KBM-7 (cell line): ENCODE data around the gene ISLR2.
"Not testable (repeated sequence)": the region's sequence is repeated elsewhere in the genome, so short reads cannot be mapped to it uniquely, and the experiment has no call there.

ENCODE experiments used
- DNase-seq: peaks from one replicate; pipeline ENCODE4 v3.0.0-alpha.2; 2015
- in situ Hi-C: fragments of 300-500 bp; cut with MboI; formaldehyde crosslinking; loops from 2 replicates; pipeline ENCODE4 v1.14.3; 2020; ENCODE audit warnings: low sequenced_read_pairs, low pct_unique_long_range_greater_than_20kb, mixed read lengths

The ISLR2 gene

GRCh38 chr15:74141591-74141990 is 11.2 kb downstream of the ISLR2 start:
- in situ Hi-C loops = loop anchor here (25.0 kb wide), 2 partner anchors 171 to 1454 kb away; partner anchors contain the start of genes BBS4 and HIGD2B
- no peak for DNase-seq

DNA sequence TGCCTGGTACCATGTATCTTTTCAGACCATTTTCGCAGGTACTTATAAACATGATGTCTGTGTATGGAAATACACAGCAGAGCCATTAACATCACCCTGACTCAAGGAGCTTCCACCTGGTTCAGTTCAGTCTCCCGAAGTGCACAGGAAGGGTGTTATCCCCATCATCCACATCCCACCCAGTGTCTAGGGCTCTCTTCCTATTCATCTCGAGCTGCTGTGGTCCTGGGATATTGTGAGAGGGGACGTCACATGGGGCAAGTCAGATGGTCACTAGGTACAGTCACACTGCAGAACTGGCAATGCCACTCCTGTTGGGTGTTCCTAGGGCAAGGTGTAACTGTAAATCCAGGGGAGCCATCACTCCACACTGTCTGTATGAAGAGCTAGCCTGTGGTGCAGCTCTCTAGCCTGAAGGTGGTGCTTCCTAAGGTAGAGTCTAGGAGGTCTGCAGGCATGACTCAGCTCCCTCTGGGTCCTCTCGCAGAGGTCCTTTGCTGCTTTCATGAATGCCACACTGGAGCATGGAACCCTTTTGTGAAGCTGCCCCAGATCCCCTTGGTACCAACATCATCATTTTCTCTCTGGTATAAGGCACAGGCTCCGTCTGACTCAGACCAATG is 13.9 kb downstream of the ISLR2 start:
- no peak for DNase-seq
- in situ Hi-C loops = loop anchor here (25.0 kb wide), 2 partner anchors 168 to 1457 kb away; partner anchors contain the start of genes BBS4 and HIGD2B

DNA sequence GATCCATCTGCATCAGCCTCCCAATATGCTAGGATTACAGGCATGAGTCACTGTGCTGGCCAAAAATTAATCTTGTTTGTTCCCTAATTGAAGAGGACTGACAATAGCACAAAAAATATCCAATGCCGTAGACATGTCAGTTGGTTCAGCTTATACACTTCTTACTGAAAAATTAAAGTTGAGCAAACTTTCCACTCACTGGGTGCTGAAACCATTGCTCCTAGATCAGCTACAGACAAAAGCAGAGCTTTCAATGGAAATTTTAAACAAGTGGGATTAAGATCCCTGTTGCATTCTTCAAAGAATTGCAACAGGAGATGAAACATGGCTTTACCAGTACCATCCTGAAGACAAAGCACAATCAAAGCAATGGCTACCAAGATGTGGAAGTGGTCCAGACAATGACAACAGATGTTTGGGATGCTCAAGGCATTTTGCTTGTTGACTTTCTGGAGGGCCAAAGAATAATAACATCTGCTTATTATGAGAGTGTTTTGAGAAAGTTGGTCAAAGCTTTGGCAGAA is 16.0 kb downstream of the ISLR2 start:
- DNase-seq = no peak
- in situ Hi-C loops = loop anchor here (25.0 kb wide), 2 partner anchors 166 to 1459 kb away; partner anchors contain the start of genes BBS4 and HIGD2B

DNA sequence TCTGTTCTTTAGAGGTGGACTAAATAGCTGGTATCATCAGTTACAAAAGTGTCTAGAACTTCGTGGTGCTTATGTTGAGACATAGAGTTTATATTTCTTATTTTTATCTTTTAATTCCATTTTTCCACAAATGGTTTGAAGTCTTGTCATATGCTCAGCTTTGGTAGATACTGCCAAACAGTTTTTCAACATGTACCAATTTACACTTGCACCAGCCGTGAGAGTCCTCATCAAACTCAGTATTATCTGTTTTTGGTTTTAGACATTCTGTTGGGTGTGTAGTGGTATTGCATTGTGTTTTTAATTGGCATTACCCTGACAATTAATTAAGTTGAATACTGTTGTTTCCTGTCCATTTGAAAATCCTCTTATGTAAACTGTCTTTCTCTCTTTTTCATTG is 16.7 kb downstream of the ISLR2 start:
- in situ Hi-C loops = loop anchor here (25.0 kb wide), 2 partner anchors 165 to 1460 kb away; partner anchors contain the start of genes BBS4 and HIGD2B

GRCh38 chr15:74155766-74156417 is 25.5 kb downstream of the ISLR2 start:
- no peak for DNase-seq
- in situ Hi-C loops = no loop called here

More for the DNA sequence above, 16.7 kb downstream of the ISLR2 start:
- no peak for DNase-seq

- in situ Hi-C loops = no loop called here
- DNase-seq = no peak
Observed at GRCh38 chr15:74156678-74157411, 26.5 kb downstream of the ISLR2 start.

DNA sequence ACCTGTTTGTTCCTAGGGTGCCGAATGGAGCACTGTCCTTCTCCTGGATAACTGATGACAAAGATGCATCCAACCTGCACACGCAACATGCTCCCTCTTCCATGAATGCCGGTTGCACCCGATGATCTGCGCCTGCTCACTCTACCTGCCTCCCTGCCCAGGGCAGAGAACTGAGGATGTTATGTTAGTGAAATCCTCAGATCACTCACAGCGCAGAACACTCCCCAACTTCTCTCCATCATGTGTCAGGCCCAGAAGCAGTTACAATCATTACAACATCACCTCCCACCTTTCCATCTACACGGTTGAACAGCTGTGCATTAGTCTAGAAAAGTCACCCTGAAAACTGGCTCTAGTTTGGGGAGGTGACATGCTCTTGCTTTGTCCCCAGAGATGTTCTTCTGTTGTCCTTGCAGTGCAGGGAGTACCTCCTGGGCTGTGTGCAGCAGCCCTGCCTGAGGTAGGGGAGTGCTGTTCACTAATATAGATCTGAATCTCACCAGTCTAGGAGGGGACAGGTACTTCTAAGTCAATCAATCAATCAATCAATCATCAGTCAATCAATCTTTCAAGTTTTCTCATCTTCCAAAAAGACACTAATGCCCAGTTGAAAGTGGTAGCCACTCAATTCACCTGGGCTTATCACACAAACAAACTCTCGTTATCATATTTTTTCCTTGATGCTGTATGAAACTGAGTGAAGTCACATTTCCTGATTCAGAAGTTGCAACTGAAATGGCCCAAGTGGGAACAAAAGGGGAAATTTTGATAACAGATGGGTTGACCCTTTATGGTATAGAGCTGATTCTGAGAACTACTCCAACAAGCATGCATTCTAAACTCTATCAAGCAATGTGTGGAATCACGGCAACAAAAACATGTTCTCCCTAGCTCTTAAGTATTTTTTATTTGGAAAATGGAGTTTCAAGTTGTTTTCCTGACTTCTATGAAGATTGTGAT is 27.8 kb downstream of the ISLR2 start:
- in situ Hi-C loops = no loop called here
- DNase-seq = no peak

DNA sequence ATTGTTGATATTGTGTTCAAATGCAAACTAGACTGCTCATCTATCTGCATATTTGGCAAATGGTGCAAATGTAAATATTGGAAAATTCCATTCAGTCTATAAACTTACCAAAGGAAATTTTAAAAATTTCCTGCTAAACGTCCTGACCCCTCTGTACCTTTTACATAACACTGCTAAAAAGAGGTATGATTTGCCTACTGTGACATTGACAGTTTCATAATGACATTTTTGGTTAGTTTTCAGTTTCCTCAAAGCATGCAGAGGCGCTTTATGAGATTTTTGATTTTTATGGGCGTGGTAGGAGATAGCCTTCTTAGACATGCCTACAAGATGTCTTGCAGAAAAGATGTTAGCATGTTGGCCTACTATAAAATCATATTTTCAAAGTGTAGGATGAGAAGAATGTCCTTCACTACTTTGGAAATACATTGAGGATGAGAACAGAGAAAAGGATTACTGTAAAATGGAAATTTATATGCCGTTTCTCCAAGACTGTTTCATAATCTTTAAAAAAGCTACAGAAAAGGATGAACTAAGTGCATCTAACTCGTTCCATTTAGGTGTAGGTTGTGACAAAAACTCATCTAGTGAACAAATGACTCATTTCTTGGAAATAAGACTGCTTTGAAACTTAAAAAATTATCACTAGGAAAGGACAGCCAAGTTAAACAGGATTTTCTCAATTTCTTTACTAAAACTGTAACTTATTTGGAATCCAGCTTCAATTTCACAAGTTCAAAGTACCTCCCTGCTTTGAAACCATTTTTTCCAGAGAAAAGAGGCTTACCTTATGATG is 28.7 kb downstream of the ISLR2 start:
- in situ Hi-C loops = no loop called here

DNA sequence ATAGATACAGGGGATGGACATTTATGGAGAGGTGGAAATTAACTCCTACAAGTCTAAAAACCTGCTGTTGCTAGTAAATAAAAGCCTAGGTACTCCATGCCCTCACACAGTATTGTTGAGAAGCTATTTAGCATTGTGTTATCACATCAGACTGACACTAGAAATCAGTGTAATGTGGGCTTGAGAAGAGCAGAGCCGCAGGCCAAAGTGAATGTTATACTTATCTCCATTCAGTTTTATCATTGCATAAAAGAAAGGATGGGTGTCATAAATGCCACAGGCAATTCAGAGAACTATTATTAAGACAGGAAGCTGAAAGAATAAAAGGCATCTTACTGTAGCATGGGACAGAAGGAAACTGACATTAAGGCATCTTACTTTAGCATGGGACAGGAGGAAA is 29.4 kb downstream of the ISLR2 start:
- in situ Hi-C loops = no loop called here
- no peak for DNase-seq

More for the DNA sequence above, 28.7 kb downstream of the ISLR2 start:
- DNase-seq = no peak

- in situ Hi-C loops, DNase-seq: not testable (repeated sequence)
Observed at GRCh38 chr15:74160390-74160789, 30.0 kb downstream of the ISLR2 start.

- DNase-seq, in situ Hi-C loops: not testable (repeated sequence)
Observed at GRCh38 chr15:74162195-74162536, 31.8 kb downstream of the ISLR2 start.

- DNase-seq = no peak
- in situ Hi-C loops = no loop called here
Observed at GRCh38 chr15:74165461-74165860, 35.1 kb downstream of the ISLR2 start.

DNA sequence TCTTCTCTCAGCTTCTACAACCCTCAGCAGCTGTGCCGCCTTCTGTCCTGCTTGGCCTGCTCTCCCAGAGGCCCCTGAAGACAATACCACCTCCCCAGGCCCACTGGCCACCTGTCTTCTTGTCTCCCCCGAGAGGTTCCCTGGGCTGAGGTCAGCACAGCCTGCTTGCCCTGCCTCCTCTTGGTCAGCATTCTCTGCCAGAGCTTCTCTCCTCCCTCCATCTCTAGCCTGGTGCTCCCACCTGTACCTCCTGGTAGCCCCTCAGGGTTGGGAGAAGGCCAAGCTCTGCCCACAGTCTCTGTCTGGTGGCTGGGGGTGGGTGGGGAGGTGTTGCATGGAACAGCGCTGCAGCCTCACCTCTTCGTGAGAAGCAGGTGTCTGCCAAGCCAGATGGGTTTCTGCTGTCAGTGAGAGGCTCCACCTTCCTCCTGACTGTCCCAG is 37.5 kb downstream of the ISLR2 start:
- DNase-seq = no peak
- in situ Hi-C loops = no loop called here

DNA sequence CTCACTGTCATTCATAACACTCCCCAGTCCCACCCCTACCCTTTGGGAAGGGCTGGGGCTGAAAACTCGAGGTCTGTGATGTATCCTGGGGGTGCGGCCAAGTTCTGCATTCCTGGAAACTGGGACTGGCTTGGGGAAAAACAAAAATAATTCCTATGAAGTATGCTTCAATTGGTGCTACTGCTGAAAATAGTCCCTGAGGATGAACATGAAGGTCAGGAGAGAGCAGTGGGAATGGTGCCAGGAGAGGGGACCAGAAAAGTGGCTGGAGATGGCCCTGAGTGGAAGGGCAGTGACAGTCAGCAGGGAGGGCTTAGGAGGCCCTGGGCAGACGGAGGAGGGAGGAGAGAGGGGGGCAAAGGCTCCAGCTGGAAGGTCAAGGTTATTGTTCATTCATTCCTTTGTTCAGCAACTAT is 38.3 kb downstream of the ISLR2 start:
- in situ Hi-C loops = no loop called here
- DNase-seq = no peak

GRCh38 chr15:74170071-74170844 is 39.9 kb downstream of the ISLR2 start:
- no peak for DNase-seq
- in situ Hi-C loops = no loop called here

GRCh38 chr15:74170875-74171578 is 40.6 kb downstream of the ISLR2 start:
- no peak for DNase-seq
- in situ Hi-C loops = no loop called here
